Hematopoietic multipotent progenitor cell treated with erythropoietin and hydrocortisone succinate and interleukin-3 and kit ligand, for 6 days (in vitro differentiated cells): ENCODE measurements around the gene CDCP2.
"Not testable (repeated sequence)": the region's sequence is repeated elsewhere in the genome, so short reads cannot be mapped to it uniquely, and the experiment has no call there.

Experiments used
- DNase-seq: peaks from one replicate; pipeline ENCODE4 v3.0.0-alpha.2; 2015

Gene CDCP2

DNA sequence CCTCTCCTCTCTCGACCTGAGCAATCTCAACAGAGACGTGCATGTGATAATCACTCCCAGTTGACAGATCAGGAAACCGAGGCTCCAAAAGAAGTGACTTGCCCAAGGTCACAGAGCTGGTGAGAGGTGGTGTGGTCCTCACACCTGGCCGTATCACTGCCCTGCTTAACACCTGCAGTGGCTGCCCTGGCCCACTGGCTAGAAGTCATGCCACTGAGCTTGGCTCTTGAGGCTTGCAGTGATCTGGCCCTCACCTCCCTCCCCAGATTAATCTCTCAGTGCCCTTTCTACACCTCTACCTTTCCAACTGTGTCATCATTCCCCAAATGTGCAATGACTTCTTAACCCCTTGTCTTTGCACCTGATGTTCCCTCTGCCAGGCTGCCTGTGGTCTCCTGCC is 38.8 kb downstream of the CDCP2 start:
- DNase-seq: no peak

DNA sequence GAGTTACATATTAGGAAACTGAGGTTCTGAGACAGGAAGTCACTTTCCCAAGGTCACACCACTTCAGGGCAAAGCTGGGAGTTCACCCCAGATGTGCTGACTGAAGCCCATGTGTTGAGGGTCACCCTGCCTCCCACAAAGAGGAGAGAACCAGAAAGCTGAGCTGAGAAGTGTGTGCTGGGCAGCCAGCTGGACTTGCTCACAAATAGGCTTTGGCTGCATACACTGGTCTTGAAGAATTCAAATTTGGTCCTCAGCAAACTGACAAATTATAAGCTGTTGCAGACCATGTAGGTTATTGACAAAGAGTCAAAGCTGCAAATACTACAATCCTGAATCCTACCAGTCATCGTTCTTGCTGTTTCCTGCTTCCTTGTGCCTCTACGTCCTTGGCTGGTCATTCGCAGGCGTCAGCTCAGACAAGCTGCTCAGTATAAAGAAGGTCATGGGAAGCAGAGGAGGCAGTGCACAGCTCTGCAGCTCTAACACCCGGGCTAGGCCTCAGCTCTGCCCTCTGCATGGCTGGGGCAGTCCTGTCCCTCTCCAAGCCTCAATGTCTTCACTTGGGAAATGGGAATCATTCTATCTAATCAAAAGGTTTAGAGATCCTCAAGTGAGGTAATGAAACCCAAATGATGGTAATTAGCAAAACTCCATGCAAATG is 40.0 kb downstream of the CDCP2 start:
- DNase-seq: no peak

DNA sequence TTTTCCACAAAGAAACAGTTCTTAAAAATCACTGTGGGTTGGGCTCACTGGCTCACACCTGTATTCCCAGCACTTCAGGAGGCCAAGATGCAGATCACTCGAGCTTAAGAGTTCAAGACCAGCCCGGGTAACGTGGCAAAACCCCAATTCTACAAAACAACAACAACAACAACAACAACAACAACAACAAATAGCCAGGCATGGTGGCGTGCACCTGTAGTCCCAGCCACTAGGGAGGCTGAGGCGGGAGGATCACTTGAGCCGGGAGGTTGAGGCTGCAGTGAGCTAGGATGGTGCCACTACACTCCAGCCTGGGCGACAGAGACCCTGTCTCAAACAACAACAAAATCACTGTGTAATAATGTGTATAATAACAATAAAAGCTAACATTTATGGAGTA is 40.8 kb downstream of the CDCP2 start:
- no peak for DNase-seq

DNA sequence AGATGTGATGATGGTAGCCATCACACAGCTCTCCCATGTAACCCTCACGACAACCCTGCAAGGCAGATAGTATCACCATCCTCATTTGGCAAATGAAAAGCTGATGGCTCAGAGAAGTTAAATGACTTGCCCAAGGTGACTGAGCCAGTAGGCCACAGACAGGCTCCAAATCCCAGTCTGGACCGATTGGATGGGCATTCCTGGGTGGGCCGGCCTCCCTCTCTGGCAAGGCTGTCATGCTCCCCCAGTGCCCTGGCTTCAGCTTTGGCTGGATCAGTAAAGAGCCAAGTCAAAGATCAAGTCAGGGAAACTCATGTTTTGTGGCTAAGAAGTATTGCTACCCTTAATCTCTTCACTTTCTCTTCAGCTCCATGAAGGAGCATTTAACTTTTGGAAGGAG is 41.2 kb downstream of the CDCP2 start:
- no peak for DNase-seq

DNA sequence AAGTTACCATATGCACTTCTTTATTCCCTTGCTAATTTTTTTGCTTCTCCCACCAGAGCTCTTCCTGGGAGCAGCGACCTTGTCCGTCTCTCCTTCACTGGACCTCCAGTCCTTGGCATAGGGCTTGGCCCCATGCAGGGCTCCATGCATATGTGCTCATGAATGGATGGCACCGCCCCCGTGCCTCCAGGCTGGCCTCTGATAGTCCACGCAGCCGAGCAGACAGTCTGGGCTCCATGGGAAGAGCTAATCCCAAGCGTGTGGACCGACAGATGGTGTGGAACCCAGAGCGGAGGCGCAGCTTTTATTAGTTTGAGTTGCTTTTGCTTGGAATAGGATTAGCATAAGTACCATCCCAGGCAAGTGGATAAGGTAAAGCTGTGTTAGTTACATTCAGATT is 41.8 kb downstream of the CDCP2 start:
- DNase-seq: no peak

DNA sequence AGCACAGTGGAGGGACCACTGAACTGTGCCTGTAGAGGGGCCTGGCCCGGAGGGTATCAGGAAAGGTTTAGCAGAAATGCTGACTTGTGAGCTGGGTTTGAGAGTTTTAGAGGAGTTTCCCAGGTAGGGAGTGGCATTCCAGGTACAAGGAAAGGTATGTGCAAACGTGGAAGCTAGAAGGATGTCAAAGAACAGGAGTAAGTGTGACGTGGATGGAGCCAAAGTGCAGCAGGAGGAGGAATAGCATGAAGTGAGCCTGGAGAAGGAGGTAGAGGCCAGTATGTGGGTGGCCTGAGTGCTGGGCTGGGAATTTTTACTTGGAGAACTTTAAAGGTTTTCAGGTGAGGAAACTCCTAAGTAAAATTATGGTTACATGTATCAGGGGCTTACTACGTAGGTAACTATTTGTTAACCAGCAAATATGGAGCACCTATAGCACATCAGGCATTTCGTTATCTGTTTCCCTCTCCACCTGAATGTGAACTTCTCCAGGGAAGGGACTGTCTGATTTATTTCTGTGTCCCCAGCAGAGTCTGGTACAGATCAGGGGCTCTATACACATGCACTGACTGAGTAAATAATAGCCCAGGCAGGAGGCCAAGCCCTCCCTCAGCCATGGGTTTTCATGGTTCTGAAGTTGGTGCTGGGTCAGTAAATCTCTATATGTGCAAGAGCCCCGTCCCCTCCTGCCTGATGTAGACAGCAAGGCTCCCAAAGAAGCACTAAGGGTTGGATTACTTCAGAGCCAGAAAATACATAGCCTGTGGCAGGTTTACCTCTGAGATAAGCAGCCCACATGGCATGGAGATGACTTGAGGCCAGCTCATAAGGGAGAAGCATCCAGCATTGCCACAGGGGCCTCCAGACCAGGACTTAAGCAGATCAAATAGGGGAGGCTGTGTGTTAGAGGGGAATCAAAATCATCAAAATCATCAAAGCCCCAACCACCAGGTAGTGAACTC is 43.4 kb downstream of the CDCP2 start:
- peak; percentile 79 for DNase-seq

DNA sequence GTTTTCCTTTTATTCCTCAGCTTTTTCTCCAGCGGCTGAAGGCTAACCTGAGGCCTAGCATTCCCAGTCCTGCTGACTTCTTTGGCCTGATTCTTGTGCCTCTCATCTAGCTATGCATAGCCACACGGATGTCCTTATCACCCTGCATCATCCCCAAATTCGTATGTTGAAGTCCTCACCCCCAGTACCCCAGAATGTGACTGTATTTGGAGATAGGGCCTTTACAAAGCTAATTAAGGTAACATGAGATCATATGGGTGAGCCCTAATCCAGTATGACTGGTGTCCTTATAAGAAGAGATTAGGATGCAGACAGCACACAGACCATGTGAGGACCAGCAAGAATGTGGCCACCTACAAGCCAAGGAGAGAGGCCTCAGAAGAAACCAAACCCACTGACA is 44.6 kb downstream of the CDCP2 start:
- peak; percentile 84 for DNase-seq

DNA sequence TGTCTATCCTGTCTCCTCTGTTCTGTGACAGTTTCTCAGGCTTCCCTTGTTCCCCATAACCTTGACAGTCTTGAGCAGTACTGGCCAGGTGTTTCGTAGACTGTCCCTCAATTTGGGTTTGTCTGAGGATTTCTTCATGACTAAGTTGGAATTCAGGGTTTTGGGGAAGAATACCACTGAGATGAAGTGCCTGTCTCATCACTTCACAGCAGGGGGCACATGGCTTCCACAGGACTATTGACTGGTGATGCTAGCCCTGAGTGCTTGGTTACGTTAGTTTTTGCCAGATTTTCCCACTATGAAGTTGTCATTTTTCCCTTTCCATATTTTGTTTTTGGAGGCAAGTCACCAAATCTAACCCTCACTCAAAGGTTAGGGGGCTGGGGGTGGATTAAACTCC is 45.7 kb downstream of the CDCP2 start:
- DNase-seq: peak; percentile 49

DNA sequence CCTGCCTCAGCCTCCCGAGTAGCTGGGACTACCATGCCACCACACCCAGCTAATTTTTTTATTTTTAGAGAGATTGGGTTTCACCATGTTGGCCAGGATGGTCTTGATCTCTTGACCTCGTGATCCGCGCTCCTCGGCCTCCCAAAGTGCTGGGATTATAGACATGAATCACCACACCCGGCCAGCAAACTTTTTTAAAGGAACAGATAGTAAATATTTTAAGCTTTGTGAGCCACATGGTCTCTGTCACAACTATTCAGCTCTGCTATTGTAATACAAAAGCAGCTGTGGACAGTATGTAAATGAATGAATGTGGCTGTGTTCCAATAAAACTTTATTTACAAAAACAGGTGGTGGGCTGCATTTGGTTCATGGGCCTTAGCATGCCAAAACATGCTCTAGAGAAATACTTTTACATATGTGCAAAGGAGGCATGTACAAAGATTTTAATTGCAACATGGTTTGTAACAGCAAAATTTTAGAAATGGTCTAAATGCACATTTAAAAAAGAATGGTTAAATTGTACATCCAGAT is 47.0 kb downstream of the CDCP2 start:
- no peak for DNase-seq

DNA sequence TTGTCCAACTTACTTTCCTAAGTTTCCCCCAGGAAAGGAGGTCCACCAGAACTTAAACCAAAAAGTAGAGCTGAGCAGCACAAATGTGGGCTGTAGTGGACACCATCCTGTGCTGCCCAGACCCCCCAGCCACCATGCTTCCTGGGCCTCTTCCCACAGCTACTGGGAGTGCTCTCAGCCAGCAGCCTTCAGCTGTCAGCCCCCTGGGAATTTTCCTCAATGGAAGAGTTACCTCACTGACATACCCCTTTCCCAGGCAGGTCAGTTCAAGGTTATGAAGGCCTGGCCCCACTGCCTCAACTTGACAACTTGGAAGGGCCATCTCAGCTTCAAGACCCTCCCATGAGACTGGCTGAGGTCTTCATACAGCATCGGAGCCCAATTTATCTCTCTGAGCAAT is 47.7 kb downstream of the CDCP2 start:
- no peak for DNase-seq

DNA sequence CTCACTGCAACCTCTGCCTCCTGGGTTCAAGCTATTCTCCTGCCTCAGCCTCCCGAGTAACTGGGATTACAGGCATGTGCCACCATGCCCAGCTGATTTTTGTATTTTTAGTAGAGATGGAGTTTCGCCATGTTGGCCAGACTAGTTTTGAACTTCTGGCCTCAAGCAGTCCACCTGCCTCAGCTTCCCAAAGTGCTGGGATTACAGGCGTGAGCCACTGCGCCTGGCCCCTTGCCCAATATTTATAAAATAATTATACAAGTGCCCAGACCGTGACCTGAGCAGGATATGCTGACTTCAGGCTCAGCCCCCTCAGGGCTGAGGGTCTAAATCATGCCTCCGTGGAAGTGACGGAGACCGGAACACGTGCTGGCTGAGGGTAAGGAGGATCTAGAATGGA is 48.2 kb downstream of the CDCP2 start:
- DNase-seq: not testable (repeated sequence)

DNA sequence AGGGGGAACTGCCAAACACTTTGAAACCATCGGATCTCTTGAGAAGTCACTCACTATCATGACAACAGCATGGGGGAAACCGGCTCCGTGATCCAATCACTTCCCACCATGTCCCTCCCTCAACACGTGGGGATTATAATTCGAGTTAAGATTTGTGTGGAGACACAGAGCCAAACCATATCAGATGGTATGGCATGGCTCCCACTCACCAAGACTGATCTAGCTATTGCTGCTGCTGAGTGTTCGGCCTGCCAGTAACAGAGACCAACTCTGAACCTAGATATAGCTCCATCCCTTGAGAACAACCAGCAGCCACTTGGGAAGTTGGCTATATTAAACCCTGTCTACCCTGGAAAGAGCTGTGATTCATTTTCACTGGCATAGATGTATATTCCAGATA is 49.4 kb downstream of the CDCP2 start:
- DNase-seq: no peak

DNA sequence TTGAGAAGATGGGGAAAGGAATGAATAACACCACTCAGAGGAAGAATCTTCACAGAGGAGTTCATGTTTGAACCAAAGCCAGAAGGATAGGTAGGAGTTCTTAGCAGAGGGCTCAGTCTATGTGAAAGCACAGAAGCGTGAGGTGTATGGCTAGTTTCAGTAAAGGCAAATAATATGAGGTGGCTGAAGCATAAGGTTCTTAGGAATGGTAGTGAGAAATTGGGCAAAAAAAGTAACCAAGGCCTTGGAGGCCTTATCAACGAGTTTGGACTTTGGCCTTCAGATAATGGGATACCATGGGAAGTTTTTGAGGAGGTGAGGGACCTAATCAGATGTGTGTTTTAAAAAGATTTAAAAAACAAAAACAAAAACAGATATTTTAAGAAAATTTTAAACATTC is 52.3 kb downstream of the CDCP2 start:
- DNase-seq: no peak

DNA sequence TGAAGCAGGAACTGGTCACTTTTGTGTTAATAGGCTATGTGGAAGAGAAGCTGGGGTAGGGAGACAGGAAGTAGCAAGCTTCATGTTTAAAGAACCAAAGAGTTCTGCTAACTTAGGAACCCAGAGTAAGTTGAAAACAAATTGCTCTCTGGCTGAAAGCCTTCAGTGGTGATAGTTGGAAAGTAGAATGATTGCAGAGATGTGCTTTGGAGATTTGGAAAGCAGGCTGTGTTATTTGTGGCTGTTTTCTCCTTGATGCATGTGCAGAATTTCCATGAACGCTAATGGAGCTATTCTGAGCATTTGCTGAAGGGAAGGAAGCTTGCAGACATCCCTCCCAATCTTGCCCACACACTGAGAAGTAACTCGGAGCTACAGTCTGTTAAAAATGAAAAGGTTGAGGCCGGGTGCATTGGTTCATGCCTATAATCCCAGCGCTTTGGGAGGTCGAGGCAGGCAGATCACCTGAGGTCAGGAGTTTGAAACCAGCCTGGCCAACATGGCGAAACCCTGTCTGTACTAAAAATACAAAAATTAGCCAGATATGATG is 53.7 kb downstream of the CDCP2 start:
- DNase-seq: no peak

DNA sequence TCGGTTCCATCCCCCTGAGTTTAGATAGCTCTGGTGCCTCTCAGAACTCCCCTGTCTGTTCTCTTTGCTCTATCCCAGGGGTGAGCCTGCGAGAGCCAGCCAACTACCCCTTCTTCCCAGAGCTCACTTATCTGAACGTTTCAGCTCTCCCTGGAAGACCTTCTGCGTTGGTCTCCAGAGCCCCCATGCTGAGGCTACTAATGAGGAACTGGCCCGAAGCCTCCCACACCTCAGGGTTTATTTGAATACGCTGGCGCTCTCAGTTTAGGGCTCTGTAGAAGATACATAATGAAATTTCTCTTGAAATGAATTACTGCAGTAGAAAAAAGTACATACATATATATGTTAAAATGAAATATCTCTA is 55.9 kb downstream of the CDCP2 start:
- DNase-seq: no peak

DNA sequence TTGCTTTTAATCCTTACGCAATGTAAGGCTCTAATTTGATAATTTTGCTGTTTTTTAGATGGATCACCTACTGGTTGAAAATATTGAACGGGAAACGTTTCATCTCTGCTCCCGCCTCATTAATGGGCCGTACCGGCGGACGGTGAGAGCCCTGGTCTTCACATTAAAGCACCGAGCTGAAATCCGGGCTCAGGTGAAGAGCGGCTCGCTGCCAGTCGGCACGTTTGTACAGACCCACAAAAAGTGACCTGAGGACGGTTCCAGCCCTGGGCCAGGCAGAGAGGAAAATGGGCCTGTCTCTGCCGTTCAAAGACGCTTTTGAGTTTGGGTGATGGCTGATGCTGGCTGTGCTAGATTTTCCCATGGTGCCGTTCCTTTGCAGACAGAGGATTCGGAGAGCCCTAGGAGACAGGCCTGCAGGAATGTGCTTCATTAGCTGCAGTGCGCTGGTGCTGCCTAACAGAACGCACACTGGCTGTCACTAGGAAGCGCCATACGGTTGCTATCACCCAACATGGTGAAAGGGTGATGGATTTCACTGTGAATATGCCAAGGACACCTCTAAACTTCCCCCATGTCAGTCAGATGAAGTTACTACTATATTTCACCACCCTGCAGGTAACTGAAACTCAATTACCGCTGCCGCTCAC is 56.4 kb downstream of the CDCP2 start:
- DNase-seq: no peak

DNA sequence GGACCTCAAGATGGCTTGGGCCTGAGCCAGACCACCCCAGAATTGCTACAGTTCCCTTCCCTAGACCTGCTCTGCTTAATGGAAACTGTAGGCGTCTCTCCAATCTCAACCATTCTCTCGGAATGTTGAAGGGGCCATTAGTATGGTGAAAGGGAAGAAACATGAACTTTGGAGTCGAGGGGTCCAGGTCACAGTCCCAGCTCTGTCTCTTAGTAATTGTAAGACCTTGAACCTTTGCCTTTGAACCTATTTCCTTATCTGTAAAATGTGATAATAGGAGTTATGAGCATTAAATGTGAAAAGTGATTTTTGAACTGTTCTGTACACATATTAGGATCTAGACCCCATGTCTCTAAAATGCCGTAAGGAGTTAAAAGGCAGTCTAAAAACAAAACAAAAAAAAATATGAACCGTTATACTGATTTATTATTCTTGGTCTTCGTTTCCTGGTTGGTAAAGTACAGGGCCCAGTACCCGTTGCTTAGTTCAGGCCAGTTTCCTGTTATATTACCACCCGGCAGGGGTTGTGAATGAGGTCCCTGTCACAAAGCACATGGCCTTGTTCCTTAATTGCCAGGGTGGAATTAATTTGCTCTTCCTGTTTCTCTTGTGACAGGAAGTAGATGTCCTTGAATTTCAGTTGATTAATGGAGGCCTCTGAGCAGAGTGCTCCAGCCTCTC is 57.1 kb downstream of the CDCP2 start:
- peak; percentile 55 for DNase-seq

DNA sequence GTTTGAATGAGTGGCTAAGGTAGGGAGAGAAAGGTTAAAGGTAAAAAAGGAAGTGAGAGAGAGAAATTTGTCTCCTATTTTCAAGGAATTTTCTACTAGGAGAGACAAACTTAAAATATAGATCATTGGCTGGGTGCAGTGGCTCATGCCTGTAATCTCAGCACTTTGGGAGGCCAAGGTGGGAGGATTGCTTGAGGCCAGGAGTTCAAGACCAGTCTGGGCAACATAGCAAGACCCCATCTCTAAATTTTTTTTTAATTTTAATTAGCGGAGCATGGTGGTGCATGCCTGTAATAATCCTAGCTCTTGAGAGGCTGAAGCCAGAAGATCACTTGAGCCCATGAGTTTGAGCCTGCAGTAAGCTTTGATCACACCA is 58.1 kb downstream of the CDCP2 start:
- not testable (repeated sequence) for DNase-seq

DNA sequence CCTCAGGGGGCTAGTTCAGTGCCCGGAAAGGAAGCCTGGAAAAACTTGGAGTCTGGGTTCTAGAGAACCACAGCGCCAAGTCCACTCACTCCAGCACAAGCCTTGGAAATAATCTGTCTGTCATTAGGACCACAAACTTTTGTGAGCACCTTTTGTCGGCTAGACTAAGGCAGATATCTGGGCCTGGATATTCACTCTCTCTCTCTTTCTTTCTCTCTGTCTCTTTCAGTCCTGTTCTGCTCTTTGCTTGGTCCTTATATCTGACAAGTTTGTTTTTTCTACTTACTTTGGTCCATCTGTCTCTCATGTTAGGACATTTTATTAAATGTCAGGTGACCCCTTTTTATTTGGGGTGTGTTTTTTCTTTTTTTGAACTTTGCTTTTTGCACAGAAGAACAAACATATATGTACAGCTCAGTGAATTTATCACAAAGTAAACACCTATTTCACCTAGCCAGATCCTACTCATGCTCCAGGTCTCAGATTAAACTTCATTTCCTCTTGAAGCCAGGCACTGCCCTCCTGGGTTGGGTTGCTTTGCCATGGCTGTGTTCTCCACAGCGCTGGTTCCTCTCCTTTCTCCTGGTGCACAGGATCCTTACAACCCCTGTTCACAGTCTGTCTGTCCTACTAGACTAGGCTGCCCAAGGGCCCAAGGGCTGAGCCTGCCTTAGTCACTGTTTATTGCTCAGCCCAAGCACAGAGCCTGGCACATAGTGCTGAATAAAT is 58.6 kb downstream of the CDCP2 start:
- DNase-seq: no peak

DNA sequence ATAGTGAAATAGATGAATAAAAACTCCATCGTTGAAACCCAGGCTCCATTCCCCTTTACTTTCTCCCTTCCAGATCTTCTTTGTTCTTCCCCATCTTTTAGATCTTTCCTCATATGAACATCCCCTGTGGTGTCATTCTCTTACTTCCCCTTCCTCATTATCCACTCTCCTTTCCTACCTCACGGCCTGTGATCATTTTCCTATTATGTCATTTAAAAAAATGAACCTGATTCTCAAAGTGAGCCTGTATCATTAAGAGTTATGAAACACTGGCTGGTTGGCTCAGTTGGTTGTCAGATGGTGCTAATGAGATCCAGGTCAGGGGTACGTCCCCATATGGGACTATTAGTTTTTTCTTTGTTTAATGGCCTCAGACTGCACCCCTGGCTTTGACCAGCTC is 61.1 kb downstream of the CDCP2 start:
- no peak for DNase-seq

DNA sequence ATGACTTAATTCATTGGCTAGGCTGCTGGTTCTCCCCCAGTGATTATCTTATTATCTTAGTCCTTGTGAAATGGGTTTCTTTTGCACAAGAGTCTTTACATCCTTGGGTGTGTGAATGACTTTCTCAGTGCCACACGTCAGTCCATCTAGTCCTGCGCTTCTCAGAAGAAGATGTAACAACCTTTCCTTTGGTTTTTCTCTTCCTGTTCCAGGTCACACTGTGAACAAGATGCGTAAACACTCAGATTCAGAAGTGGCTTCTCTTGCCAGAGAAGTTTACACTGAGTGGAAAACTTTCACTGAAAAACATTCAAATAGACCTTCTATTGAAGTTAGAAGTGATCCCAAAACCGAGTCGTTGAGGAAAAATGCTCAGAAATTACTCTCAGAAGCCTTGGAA is 64.4 kb downstream of the CDCP2 start:
- DNase-seq: no peak

DNA sequence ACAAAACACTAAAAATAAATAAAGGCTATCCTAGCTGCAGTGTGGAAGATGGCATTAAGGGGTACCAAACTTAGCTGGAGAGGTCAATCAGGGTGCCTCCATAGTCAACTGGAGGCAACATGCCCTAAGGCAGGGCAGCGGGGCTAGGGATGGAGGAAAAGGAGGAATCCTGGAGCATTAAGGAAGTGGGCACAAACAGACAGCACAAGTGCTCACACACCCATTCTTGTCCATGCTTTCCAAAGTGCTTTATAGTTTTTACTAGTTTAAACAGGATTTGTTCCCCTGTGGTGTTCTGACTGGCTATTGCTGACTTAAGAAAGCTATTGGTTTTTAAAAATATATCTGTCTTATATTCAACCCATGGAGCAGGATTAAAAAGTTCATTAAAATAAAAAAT is 66.0 kb downstream of the CDCP2 start:
- DNase-seq: no peak
